ENCODE data around the gene HPCA.

Gene HPCA

GRCh38 chr1:32907435-32907834 is 21.1 kb downstream of the HPCA start:
- no peak overlapping the region for H3K4me2 ChIP-seq (ENCODE audit: low read length)
- no peak overlapping the region for H3K27ac ChIP-seq (ENCODE audit: low read length)
- no peak overlapping the region for H2AFZ ChIP-seq (ENCODE audit: low read depth, low read length)
- no peak overlapping the region for H3K9ac ChIP-seq (ENCODE audit: low read length)
- H4K20me1 ChIP-seq (ENCODE audit: insufficient read depth, low read length) = no peaks in the 10 kb centered on the region
- no peaks in the 10 kb centered on the region for H3K27me3 ChIP-seq (ENCODE audit: low read depth, low read length)
- no peaks in the 10 kb centered on the region for H3K4me1 ChIP-seq (ENCODE audit: low read length)
- H3K4me3 ChIP-seq (ENCODE audit: low read length) = no peak overlapping the region
- H3K36me3 ChIP-seq (replicated peaks; ENCODE audit: low read depth, low read length) = no peaks in the 10 kb centered on the region
- no peaks in the 10 kb centered on the region for H3K79me2 ChIP-seq (ENCODE audit: low read length)
- no peak for TF ChIP-seq CTCF (IDR thresholded peaks at IDR 0.05; ENCODE audit: low read depth, low read length)
- TF ChIP-seq EZH2phosphoT487 (IDR thresholded peaks at IDR 0.05; ENCODE audit: low read depth) = no peak
- no peaks in the 10 kb centered on the region for H3K9me3 ChIP-seq (ENCODE audit: insufficient read depth, low read length)

- H3K4me1 ChIP-seq (ENCODE audit: low read length) = no peaks in the 10 kb centered on the region
- H3K9me3 ChIP-seq (ENCODE audit: insufficient read depth, low read length) = no peaks in the 10 kb centered on the region
- H3K9ac ChIP-seq (ENCODE audit: low read length) = no peak overlapping the region
- H3K79me2 ChIP-seq (ENCODE audit: low read length) = no peaks in the 10 kb centered on the region
- no peak overlapping the region for H3K27ac ChIP-seq (ENCODE audit: low read length)
- H3K36me3 ChIP-seq (replicated peaks; ENCODE audit: low read depth, low read length) = no peaks in the 10 kb centered on the region
- H3K4me2 ChIP-seq (ENCODE audit: low read length) = no peak overlapping the region
- H3K4me3 ChIP-seq (ENCODE audit: low read length) = no peak overlapping the region
- H4K20me1 ChIP-seq (ENCODE audit: insufficient read depth, low read length) = no peaks in the 10 kb centered on the region
- no peak for TF ChIP-seq CTCF (IDR thresholded peaks at IDR 0.05; ENCODE audit: low read depth, low read length)
- no peak for TF ChIP-seq EZH2phosphoT487 (IDR thresholded peaks at IDR 0.05; ENCODE audit: low read depth)
- no peak overlapping the region for H2AFZ ChIP-seq (ENCODE audit: low read depth, low read length)
- no peaks in the 10 kb centered on the region for H3K27me3 ChIP-seq (ENCODE audit: low read depth, low read length)
Observed at GRCh38 chr1:32910319-32910718, 24.0 kb downstream of the HPCA start.

GRCh38 chr1:32915766-32916706 is 29.7 kb downstream of the HPCA start:
- Histone ChIP-seq H3K4me2 (ENCODE audit: low read length) (no peak overlapping the region), H3K9me3 (ENCODE audit: insufficient read depth, low read length) (no peaks in the 10 kb centered on the region), H3K4me1 (ENCODE audit: low read length) (no peaks in the 10 kb centered on the region), H4K20me1 (ENCODE audit: insufficient read depth, low read length) (no peaks in the 10 kb centered on the region), H3K4me3 (ENCODE audit: low read length) (no peak overlapping the region), H2AFZ (ENCODE audit: low read depth, low read length) (no peak overlapping the region), H3K27ac (ENCODE audit: low read length) (no peak overlapping the region), H3K27me3 (ENCODE audit: low read depth, low read length) (no peaks in the 10 kb centered on the region), H3K79me2 (ENCODE audit: low read length) (no peaks in the 10 kb centered on the region), H3K36me3 (replicated peaks; ENCODE audit: low read depth, low read length) (no peaks in the 10 kb centered on the region), H3K9ac (ENCODE audit: low read length) (no peak overlapping the region)
- TF ChIP-seq CTCF (IDR thresholded peaks at IDR 0.05; ENCODE audit: low read depth, low read length) (no peak), EZH2phosphoT487 (IDR thresholded peaks at IDR 0.05; ENCODE audit: low read depth) (no peak)

GRCh38 chr1:32917521-32917920 is 31.2 kb downstream of the HPCA start:
- no peak overlapping the region for H3K4me2 ChIP-seq (ENCODE audit: low read length)
- H2AFZ ChIP-seq (ENCODE audit: low read depth, low read length) = no peak overlapping the region
- H3K27ac ChIP-seq (ENCODE audit: low read length) = no peak overlapping the region
- no peaks in the 10 kb centered on the region for H3K79me2 ChIP-seq (ENCODE audit: low read length)
- H3K36me3 ChIP-seq (replicated peaks; ENCODE audit: low read depth, low read length) = no peaks in the 10 kb centered on the region
- TF ChIP-seq CTCF (IDR thresholded peaks at IDR 0.05; ENCODE audit: low read depth, low read length) = no peak
- no peak for TF ChIP-seq EZH2phosphoT487 (IDR thresholded peaks at IDR 0.05; ENCODE audit: low read depth)
- no peaks in the 10 kb centered on the region for H3K27me3 ChIP-seq (ENCODE audit: low read depth, low read length)
- no peak overlapping the region for H3K9ac ChIP-seq (ENCODE audit: low read length)
- H3K4me3 ChIP-seq (ENCODE audit: low read length) = no peak overlapping the region
- H3K9me3 ChIP-seq (ENCODE audit: insufficient read depth, low read length) = no peaks in the 10 kb centered on the region
- H3K4me1 ChIP-seq (ENCODE audit: low read length) = no peaks in the 10 kb centered on the region
- no peaks in the 10 kb centered on the region for H4K20me1 ChIP-seq (ENCODE audit: insufficient read depth, low read length)
